Right cardiac atrium (tissue), 5 donors: ENCODE data around the gene ZNF398. TPM values are rescaled to one million over a fixed set of nuclear protein-coding genes. Genes with fewer than 3 reads are reported as not detected.
A peak's percentile ranks its signal among the peaks of the same experiment; 100 is the strongest.

Experiments used
- ATAC-seq, 2 donors: fragments of 200-7000 bp; cut with Tn5 transposase; one replicate each; pipeline versions ENCODE4 v1.8.0 to v1.9.1; 2020; ENCODE audit warnings: moderate library complexity in 2 of 2, mild to moderate bottlenecking in 1 of 2
- DNase-seq, 3 donors: peaks; one replicate each; pipeline ENCODE4 v3.0.0-alpha.2; 2020
- H3K27ac ChIP-seq: one replicate; pipeline ENCODE4 v1.5.1; 2013; ENCODE audit warnings: mild to moderate bottlenecking, low read length, control low read depth, moderate library complexity
- H3K27me3 ChIP-seq: one replicate; pipeline ENCODE4 v1.6.1; 2013; ENCODE audit not compliant: control insufficient read depth, insufficient read depth
- H3K4me1 ChIP-seq: one replicate; pipeline ENCODE4 v1.6.1; 2013; ENCODE audit warnings: low read length; ENCODE audit not compliant: control insufficient read depth, insufficient read depth
- H3K4me3 ChIP-seq: one replicate; pipeline ENCODE4 v1.5.1; 2013; ENCODE audit warnings: low read length, control low read depth
- H3K9me3 ChIP-seq: one replicate; pipeline ENCODE4 v1.6.1; 2013; ENCODE audit warnings: low read length; ENCODE audit not compliant: control insufficient read depth
- WGBS: extraction: QIAGEN DNeasy Blood & Tissue Kit; methylation state at CpG from one replicate; pipeline ENCODE4 v1.1.7; 2013; 5-methylcytosine and 5-hydroxymethylcytosine counted together
- intact Hi-C, 4 donors: fragments of 100-400 bp; cut with DNase I; formaldehyde crosslinking; loops; one replicate each; pipeline versions ENCODE4 v1.11.0 to v1.14.0; 2022 to 2023
- polyA plus RNA-seq: library from polyadenylated mRNA; stranded (reverse); fragments of 200-250 nt; gene quantifications from one replicate; pipeline ENCODE4 v1.2.3, GENCODE V29; 2013
- total RNA-seq, 4 donors: library from RNA; stranded (reverse); fragmentation: NEBNext Ultra II Directional; extraction: Animal tissue kit (Norgen Biotek cat#: 25700); gene quantifications; one replicate each; pipeline ENCODE4 v1.2.1, GENCODE V29; 2021
- donor health status: healthy with polysubstance abuse.
- donor health status: DM: no; HTN: yes; CAD: no.
- donor health status: DM: no; HTN: no; CAD: no.
- donor health status: DM: no; HTN: yes; CAD: no; lungs with severe emphysema.
- donor health status: DM: yes; HTN: yes; CAD: no.

The ZNF398 gene
- total and polyA plus RNA-seq, 5 donors, result 2.5 to 10.3 (median 7.8) TPM

DNA sequence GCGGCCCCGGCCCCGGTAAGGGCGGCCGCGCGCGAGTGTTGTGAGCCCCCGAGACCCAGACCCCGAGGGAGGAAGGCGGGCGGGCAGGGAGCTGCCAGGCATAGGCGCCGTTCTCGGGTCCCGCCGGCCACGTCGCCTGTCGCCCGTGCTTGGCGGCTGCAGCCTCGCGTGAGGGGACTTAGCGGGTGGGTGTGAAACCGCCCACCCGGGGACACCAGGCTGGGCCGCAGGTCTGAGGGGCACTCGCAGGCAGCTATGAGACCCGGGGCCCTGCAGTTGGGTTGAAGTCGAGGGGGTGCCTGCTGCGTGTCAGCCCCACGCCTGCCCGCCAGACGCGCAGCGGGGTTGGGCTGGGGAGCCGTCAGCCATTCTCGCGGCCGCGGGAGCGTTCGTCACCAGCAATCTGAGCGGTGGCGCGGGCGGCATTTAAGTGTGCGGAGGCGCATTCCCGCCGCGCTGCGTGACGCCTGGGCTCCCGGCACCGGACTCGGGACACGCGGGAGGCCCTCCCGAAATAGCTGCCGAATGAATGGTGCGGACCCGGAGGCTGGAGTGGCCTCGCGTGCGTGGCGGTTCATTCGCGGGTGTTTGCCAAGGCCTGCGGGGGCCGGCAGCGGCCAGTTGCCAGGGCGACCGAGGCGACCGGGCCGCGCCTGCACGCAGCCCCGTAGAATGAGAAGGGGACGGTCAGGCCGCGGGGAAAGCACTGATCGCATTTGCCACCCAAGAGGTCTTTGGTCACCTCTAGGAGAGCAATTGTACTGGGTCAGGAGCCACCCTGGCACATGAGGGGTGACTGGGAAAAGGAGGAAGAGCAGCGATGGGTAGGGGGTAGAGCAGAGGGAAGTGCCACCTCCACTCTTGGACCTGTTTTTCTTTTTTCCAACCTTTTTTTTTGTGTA lies 750 bp downstream of the ZNF398 start:
- peak overlapping the region; percentile 81 for H3K4me3 ChIP-seq

DNA sequence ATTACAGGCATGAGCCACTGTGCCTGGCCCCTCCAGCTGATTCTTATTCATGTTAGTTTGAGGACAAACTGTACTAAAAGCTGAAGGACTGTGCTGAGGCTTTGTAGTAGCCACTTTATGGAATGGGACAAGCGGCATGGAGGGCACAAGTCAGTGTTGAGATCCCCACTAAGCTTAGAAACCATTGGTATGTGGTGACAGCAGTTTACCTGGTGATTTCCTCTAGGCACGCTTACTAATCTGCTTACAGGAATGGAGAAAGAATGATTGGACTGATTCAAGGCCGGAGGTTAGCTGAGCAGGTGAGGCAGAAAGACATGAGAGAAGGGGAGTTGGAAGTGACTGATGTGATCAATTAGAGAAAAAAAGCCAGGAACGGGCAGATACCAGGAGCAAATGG lies 3.7 kb downstream of the ZNF398 start:
- Histone ChIP-seq H3K4me1 (no peaks in the 10 kb centered on the region), H3K4me3 (no peak overlapping the region), H3K27me3 (no peaks in the 10 kb centered on the region), H3K9me3 (no peaks in the 10 kb centered on the region), H3K27ac (no peak overlapping the region)
- DNase-seq (no peak), ATAC-seq (no peak)
- 65% methylated on average over 4 of the region's 4 CpGs for WGBS
- intact Hi-C loops, result no loop called here

More for the DNA sequence above, 750 bp downstream of the ZNF398 start:
- WGBS, result under 1% methylated on average over 86 of the region's 86 CpGs
- no peaks in the 10 kb centered on the region for H3K27me3 ChIP-seq
- H3K9me3 ChIP-seq, result no peaks in the 10 kb centered on the region
- H3K27ac ChIP-seq, result peak overlapping the region; percentile 88
- peak; percentile 64 to 76 for ATAC-seq
- DNase-seq, result peak; percentile 60 to 84 (median 83)
- intact Hi-C loops, result no loop called here
- no peaks in the 10 kb centered on the region for H3K4me1 ChIP-seq

DNA sequence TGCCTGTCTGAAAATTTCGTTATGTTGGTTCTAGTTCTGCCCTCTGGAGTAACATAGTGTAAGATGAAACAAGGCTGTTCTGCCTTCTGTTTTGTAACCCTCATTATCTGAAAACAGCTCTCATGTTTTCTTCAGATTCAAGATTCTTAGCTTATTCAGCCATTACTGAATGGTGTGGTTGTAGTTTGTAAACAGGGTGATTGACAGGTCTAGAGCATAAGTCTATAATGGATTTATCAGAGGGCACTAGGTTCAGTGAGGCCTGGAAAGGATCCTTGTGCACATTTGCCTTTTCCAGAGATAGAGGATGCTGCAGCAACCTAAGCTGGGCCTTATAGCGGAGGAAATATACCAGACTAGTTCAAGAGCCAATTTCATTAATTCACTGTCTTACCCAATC lies 6.1 kb downstream of the ZNF398 start:
- no peaks in the 10 kb centered on the region for H3K4me1 ChIP-seq
- no peaks in the 10 kb centered on the region for H3K27me3 ChIP-seq
- H3K4me3 ChIP-seq, result no peak overlapping the region
- no peaks in the 10 kb centered on the region for H3K9me3 ChIP-seq
- DNase-seq, result no peak
- no peak for ATAC-seq
- H3K27ac ChIP-seq, result no peak overlapping the region
- intact Hi-C loops, result no loop called here
- WGBS, result 95% methylated on average over 2 of the region's 2 CpGs

DNA sequence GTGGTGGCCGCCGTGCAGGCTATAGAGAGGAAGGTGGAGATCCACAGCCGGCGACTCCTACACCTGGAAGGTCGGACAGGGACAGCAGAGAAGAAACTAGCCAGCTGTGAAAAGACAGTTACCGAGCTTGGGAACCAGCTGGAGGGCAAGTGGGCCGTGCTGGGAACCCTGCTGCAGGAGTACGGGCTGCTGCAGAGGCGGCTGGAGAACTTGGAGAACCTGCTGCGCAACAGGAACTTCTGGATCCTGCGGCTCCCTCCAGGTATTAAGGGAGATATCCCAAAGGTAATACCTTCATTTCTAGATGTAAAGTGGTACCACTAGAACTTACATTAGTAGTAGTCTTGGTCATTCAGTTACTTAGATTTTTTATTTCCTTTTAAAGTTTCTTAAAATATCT lies 6.8 kb downstream of the ZNF398 start:
- Histone ChIP-seq H3K9me3 (no peaks in the 10 kb centered on the region), H3K27ac (no peak overlapping the region), H3K4me1 (no peaks in the 10 kb centered on the region), H3K4me3 (no peak overlapping the region), H3K27me3 (no peaks in the 10 kb centered on the region)
- 87% methylated on average over 11 of the region's 11 CpGs for WGBS
- ATAC-seq (no peak), DNase-seq (no peak)
- intact Hi-C loops, result no loop called here

DNA sequence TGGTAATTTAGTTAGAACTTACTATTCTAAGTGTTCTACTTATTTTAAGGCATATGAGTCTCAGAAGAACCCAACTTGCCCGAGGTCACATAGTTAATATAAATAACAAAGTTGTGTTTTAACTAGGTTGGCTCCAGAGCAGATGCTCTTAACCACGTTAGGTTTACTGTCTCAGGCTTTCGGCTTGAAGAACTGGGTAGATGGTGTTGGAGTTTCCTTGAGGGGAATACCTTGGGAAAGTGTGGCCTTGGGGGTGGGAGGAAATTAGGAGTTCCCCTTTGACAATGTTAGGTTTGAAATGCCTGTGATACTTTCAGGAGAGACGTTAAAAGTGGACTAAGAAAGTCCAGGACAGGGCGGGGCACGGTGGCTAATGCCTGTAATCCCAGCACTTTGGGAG lies 9.6 kb downstream of the ZNF398 start:
- 96% methylated on average over 6 of the region's 6 CpGs for WGBS
- DNase-seq (no peak), ATAC-seq (no peak)
- intact Hi-C loops, result no loop called here
- H3K27ac ChIP-seq, result no peak overlapping the region
- no peaks in the 10 kb centered on the region for H3K27me3 ChIP-seq
- H3K9me3 ChIP-seq, result no peaks in the 10 kb centered on the region
- H3K4me1 ChIP-seq, result no peaks in the 10 kb centered on the region
- H3K4me3 ChIP-seq, result no peak overlapping the region

DNA sequence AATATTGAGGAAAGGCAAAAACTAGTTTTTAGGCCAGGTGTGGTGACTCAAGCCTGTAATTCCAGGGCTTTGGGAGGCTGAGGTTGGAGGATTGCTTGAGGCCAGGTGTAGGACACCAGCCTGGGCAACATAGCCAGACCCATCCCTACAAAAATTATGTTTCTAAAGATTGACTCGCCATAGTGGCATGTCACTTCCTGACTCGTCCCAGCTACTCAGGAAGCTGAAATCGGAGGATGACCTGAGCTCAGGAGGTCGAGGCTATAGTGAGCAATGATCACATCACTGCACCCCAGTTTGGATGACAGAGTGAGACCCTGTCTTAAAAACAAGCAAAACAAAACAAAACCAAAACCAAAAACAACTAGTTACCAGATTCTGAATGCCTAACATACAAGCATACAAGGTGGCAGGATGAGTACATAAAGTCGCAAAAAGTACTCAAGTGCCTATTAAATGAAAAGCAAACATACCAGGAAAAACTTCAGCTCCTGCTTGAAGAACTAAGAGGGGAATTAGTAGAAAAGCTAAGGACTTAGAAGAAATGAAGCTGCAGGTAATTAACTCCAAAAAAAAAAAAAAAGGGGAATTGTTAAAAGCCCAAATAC lies 14.1 kb downstream of the ZNF398 start:
- intact Hi-C loops, result no loop called here
- no peak for ATAC-seq
- no peak for DNase-seq

DNA sequence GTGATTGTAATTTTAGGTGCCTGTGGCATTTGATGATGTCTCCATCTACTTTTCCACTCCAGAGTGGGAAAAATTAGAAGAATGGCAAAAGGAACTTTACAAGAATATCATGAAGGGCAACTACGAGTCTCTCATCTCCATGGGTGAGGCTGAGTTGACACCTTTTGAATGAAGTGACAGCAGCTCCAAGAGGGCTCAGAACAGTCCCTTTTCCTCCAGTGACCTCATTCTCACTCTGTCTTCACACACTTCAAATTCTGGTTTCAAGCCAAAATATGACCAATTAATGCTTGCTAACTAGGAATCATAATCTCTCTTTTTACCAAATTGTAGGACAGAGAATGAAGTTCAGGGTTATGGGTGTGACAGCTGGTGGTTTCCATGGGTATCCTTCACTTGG lies 18.9 kb downstream of the ZNF398 start:
- DNase-seq, result no peak
- H3K4me1 ChIP-seq, result no peaks in the 10 kb centered on the region
- ATAC-seq, result no peak
- no peak overlapping the region for H3K27ac ChIP-seq
- H3K4me3 ChIP-seq, result no peak overlapping the region
- H3K27me3 ChIP-seq, result no peaks in the 10 kb centered on the region
- no peaks in the 10 kb centered on the region for H3K9me3 ChIP-seq
- intact Hi-C loops, result no loop called here
- WGBS, result 56% methylated on average over 1 of the region's 1 CpG

More for the DNA sequence above, 14.1 kb downstream of the ZNF398 start:
- Histone ChIP-seq H3K27ac (no peak overlapping the region), H3K4me3 (no peak overlapping the region), H3K27me3 (no peaks in the 10 kb centered on the region), H3K9me3 (no peaks in the 10 kb centered on the region), H3K4me1 (no peaks in the 10 kb centered on the region)
- WGBS, result 65% methylated on average over 5 of the region's 5 CpGs

DNA sequence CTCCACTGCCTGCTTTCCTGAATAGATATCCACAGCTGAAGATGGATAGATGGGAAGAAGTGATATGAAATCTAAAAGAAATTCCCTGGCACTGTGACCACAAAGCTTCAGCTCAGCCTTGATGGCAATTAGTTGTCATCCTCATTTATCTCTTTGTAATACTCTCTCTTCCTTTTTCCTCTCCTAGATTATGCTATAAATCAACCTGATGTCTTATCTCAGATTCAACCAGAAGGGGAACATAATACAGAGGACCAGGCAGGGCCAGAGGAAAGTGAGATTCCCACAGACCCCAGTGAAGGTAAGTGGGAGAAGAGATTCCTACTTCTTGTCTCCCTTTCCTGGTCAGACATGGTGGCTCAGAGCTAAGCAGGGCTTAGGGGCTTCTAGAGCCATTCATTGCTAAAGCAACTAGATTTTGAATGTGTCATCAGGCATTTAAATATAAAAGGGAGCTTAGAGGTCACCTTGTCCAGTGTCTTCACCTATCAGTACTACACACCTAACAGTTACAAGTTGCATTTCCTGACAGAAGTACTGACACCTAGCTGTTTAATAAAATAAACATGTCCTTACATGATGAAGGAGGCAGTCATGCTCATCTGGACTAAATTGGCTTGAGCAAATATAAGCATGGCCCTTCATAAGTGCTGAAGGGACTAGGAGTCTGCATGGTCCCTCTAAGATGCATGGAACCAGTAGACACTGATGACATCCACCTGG lies 19.5 kb downstream of the ZNF398 start:
- Histone ChIP-seq H3K4me3 (no peak overlapping the region), H3K27me3 (no peaks in the 10 kb centered on the region), H3K4me1 (no peaks in the 10 kb centered on the region), H3K27ac (no peak overlapping the region), H3K9me3 (no peaks in the 10 kb centered on the region)
- ATAC-seq (no peak), DNase-seq (no peak)
- intact Hi-C loops, result no loop called here

DNA sequence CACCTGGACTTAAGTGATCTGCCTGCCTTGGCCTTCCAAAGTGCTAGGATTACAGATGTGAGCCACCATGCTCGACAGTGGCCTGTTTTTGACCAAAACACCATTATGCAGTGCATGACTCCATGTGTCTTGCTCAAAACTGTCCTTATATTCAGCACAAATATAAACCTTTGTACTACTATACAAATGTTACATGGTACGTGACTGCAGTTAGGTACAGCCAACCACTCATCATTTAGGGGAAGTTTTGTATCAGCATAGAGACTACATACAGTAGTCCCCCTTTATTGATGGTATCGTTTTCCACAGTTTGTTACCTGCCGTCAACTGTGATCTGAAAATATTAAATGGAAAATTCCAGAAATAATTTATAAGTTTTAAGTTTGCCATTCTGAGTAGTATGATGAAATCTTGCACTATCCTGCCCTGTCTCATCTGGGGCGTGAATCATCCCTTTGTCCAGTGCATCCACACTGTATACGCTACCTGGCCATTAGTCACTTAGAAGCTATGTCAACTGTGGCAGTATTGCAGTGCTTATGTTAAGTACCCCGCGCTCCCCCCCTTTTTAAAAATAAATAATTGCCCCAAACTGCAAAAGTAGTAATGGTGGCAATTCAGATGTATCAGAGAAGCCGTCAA lies 24.8 kb downstream of the ZNF398 start:
- no peak overlapping the region for H3K27ac ChIP-seq
- intact Hi-C loops, result no loop called here
- DNase-seq (no peak), ATAC-seq (no peak)
- H3K4me1 ChIP-seq, result no peaks in the 10 kb centered on the region
- H3K27me3 ChIP-seq, result no peaks in the 10 kb centered on the region
- WGBS, result 80% methylated on average over 9 of the region's 9 CpGs
- no peaks in the 10 kb centered on the region for H3K9me3 ChIP-seq
- no peak overlapping the region for H3K4me3 ChIP-seq

DNA sequence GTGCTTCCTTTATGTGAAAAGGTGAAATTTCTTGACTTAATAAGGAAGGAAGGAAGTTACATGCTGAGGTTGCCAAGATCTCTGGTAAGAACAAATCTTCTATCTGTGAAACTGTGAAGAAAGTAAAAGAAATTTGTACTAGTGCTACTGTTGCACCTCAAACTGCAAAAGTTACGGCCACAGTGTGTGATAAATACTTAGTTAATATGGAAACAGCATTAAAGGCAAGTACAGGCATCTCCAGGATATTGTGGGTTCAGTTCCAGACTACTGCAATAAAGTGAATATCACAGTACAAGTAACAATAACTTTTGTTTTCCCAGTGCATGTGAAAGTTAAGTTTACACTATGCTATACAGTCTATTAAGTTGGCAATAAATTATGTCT lies 25.3 kb downstream of the ZNF398 start:
- intact Hi-C loops, result no loop called here
- Histone ChIP-seq H3K4me1 (no peaks in the 10 kb centered on the region), H3K27ac (no peak overlapping the region), H3K9me3 (no peaks in the 10 kb centered on the region), H3K4me3 (no peak overlapping the region), H3K27me3 (no peaks in the 10 kb centered on the region)
- no peak for ATAC-seq
- DNase-seq, result no peak
- WGBS, result 83% methylated on average over 1 of the region's 1 CpG

DNA sequence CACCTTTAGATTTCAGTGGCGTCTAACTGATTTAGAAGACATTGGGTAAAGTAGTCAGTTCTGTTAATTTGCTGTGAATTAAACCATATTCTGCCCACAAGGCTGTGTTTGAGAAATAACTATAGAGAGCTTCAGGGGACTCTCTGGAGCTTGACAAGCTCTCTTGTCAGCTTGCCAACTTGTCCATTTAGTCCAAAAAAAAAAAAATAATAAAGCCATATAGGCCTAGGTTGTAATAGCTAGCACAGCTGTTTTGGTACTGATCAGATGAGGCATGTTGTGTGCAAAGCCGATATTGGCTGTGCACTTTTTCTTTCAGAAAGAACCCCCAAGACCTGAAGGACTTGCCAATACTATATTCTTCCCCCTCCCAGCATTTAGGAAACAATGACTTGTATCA lies 27.9 kb downstream of the ZNF398 start:
- H3K4me3 ChIP-seq, result no peak overlapping the region

More for the DNA sequence above, 27.9 kb downstream of the ZNF398 start:
- DNase-seq (no peak), ATAC-seq (no peak)
- no peaks in the 10 kb centered on the region for H3K4me1 ChIP-seq
- no peaks in the 10 kb centered on the region for H3K27me3 ChIP-seq
- intact Hi-C loops, result no loop called here
- H3K27ac ChIP-seq, result no peak overlapping the region
- 84% methylated on average over 2 of the region's 2 CpGs for WGBS
- no peaks in the 10 kb centered on the region for H3K9me3 ChIP-seq
